ENCODE data around the gene SLC45A3.
"Not testable (repeated sequence)": the region's sequence is repeated elsewhere in the genome, so short reads cannot be mapped to it uniquely, and the experiment has no call there.

The SLC45A3 gene

GRCh38 chr1:205667909-205668643, 12.2 kb downstream of the SLC45A3 start:
- DNase-seq, result no peak

DNA sequence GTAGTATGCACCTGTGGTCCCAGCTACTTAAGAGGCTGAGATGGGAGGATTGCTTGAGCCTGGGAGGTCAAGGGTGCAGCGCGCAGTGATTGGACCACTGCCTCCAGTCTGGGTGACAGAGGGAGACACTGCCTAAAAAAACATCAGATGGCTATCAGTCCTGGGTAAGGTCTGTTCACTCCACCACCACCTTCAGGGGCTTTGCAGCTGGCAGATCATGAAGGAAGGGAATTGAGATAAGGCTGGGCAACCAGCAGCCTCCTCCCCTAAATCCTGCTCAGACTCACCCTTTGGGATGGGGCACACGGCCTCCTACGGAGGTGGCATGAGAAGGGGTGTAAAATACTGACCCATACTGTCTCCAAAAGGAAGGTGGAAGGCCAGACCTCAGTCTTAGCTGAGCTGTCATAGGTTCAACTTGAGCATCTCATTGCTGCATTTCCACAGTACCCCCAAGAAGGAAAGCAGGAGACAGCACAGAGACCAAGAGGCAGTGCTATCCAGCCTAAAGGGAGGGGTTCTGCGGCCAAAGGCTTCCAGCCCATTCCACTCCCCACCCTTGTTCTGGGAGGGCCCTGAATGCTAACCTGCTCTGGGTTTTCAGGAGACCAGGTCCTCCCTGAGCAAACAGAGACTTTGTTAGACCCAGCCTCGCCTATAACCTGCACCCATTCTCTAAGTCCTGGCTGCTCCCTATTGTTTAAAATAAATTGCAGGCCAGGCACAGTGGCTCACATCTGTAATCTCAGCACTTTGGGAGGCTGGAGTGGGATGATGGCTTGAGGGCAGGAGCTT, 13.7 kb downstream of the SLC45A3 start:
- no peak for DNase-seq

GRCh38 chr1:205665201-205666045, 14.9 kb downstream of the SLC45A3 start:
- no peak for DNase-seq

- DNase-seq, result no peak
Observed at GRCh38 chr1:205664399-205665017, 15.8 kb downstream of the SLC45A3 start.

- DNase-seq, result no peak
Observed at GRCh38 chr1:205663286-205663936, 16.9 kb downstream of the SLC45A3 start.

GRCh38 chr1:205662791-205663190, 17.5 kb downstream of the SLC45A3 start:
- DNase-seq, result no peak

DNA sequence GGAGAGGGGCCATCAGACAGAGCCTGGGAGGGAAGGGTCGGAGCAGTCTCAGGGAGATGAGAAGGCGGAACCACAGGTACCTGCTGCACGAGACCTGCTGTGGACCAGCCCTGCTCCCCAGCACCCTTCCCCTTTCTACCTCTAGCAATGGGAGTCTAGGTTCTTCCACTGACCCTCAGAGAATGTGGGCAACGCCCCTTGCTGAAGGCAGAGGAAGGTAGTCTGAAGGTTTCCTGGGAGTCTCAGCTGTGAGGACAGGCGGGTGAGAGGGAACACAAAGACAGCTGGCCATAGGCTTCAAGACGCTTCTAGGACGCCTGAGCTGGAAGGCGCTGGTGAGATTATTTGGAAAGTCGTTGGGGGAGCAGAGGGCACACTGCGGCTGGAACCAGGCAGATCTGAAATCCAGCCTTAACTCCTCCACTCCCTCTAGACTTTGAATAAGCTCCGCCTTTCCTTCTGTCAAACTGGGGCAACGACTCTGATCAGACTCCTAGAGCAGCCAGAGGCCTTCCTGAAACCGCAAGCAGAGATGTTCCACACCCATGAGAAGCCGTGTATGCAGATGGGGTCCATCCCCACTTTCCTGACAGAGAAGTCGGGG, 18.1 kb downstream of the SLC45A3 start:
- no peak for DNase-seq

DNA sequence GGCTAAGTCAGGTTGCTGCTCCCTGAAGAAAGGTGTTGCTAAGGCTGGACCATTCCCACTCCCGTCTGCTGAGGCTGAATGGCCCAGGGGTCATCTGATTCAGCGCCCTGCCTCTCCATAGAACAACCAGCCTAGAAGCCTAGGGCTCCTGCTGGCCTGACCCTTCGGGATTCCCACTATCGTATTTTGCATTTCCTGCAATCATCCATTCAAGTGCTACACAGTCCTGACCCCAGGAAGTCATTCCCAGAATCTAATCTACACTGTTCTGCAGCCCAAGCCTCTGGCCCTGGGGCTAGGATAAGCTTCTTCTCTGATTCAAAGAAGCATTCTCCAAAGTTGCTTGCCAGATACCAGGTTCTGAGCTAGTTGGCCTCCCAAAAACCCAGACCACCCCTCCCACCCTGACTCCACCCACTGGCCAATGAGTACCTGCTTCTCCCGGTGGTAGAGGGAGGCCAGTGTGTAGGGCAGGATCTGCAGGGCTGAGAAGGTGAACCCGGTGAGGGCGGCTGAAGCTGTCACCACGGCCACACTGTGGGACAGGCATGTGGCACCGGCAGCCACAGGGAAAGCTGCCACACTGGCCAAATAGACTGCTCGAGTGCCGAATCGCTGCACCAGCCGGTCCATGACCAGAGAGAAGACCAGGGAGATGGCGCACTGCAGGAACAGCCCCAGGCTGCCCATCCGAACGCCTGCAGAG, 18.7 kb downstream of the SLC45A3 start:
- no peak for DNase-seq

DNA sequence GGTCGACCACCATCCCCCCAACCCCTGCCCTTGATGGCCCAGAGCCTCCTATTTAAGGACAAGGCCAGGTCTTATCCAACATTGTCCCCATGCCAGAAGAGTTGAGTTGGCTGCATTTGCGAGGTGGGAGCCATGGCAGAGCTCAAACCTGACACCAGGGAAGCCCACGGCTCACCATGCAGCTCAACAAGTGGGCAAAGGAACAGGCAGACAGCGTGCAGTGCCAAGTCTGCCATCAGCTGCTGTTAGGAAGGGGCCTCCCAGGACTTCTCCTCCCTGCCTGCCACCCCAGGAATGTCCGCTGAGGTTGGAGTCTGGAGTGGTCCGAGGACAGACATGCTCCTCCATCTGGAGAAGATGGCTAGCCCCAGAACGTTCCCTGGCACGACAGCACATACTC, 19.9 kb downstream of the SLC45A3 start:
- DNase-seq, result no peak

- DNase-seq, result no peak
Observed at GRCh38 chr1:205658943-205659581, 21.2 kb downstream of the SLC45A3 start.

GRCh38 chr1:205656236-205656635, 24.1 kb downstream of the SLC45A3 start:
- DNase-seq, result no peak

DNA sequence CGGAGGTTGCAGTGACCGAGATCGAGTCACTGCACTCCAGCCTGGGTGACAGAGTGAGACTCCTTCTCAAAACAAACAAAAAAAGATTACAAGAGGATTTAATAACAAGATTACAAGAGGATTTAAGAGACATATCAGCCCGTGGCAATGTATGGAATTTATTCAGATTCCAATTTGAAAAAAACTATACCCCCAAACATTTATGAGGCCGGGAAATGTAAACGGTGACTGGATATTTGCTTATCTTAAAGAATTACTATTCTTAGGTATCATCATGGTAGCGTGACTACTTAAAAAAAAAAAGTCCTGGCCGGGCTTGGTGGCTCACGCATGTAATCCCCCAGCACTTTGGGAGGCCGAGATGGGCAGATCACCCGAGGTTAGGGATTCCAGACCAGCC, 27.3 kb downstream of the SLC45A3 start:
- DNase-seq, result no peak

DNA sequence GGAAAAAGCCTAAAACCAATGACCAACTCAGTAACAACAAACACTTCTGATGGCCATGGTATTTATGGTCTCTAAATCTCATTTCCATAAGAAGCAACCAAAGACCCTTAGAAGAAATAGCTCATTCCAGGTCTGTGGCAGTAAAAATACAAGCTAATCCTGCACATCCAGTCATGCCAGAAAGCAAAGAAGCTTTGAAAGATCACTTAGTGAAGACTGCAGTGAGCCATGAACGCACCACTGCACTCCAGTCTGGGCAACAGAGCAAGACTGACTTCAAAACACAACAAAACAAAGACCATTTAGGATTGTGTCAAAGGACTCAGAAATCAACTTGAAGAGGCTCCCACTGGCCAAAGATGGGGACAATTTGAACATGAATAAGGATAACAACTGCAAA, 30.1 kb downstream of the SLC45A3 start:
- DNase-seq, result no peak

DNA sequence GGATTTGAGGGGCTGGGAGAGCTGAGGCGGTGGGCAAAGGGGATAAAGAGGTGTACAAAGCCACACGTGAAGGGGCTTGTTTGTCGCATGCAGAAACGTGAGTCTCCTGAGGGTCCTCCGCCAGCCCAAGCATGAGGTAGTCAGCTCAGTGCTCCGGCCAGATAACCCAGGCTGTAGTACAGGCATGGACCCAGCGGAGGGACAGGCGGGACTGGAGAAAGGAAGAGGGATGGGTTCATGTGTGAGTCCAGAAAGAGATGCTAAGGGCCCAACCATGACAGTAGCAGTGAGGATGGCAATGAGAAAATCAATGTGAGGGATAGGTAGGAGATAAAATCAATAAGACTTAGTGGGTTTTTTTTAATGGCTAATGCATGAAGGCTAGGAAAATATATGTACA, 34.8 kb downstream of the SLC45A3 start:
- no peak for DNase-seq

- no peak for DNase-seq
Observed at GRCh38 chr1:205642679-205643307, 37.5 kb downstream of the SLC45A3 start.

DNA sequence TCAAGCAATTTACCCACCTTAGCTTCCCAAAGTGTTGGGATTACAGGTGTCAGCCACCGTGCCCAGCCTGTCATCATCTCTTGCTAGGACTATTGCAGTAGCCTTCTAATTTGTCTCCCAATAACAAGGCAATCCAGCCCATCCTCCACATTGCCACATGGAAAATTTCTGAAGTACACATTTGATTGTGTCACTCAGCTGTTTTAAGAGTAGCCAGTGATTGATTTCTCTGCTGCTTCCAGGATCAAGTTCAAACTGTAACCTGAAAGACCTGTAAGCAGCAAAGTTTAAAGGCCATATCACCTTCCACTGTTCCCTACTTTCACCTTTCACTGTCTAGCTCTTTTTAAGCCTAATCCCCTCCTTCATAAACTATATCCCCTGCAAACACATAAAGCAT, 40.7 kb downstream of the SLC45A3 start:
- no peak for DNase-seq

GRCh38 chr1:205637854-205638468, 42.3 kb downstream of the SLC45A3 start:
- no peak for DNase-seq

- no peak for DNase-seq
Observed at GRCh38 chr1:205636732-205637131, 43.6 kb downstream of the SLC45A3 start.

DNA sequence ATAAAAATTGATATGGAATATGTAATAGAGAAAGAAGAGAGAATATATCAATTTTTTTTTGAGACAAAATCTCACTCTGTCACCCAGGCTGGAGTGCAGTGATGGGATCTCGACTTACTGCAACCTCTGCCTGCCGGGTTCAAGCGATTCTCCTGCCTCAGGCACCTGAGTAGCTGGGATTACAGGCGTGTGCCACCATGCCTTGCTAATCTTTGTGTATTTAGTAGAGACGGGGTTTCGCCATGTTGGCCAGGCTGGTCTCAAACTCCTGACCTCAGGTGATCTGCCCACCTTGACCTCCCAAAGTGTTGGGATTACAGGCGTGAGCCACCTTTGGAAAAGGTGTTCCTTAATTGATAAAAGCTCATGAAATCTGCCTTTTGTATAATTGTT, 44.2 kb downstream of the SLC45A3 start:
- not testable (repeated sequence) for DNase-seq

GRCh38 chr1:205633421-205633976, 46.8 kb downstream of the SLC45A3 start:
- DNase-seq, result no peak

All from NCI-H748 treated with DMSO at 0.1 percent for 48 hours (cell line).